Stimulated activated CD4-positive, alpha-beta T cell treated with anti-CD3 and anti-CD28 coated beads, Interleukin-12 subunit alpha, Interleukin-12 subunit beta, amount 100 ng/mL, for 48 hours (primary cell): ENCODE results near the gene ABCB8.

Experiments used
- DNase-seq, 3 donors: peaks; one replicate each; pipeline ENCODE4 v3.0.0-alpha.2; 2020; ENCODE audit warnings: low read depth in 2 of 3, low spot score in 1 of 3

The ABCB8 gene

GRCh38 chr7:151070574-151070960, 42.3 kb downstream of the ABCB8 start:
- no peak for DNase-seq

DNA sequence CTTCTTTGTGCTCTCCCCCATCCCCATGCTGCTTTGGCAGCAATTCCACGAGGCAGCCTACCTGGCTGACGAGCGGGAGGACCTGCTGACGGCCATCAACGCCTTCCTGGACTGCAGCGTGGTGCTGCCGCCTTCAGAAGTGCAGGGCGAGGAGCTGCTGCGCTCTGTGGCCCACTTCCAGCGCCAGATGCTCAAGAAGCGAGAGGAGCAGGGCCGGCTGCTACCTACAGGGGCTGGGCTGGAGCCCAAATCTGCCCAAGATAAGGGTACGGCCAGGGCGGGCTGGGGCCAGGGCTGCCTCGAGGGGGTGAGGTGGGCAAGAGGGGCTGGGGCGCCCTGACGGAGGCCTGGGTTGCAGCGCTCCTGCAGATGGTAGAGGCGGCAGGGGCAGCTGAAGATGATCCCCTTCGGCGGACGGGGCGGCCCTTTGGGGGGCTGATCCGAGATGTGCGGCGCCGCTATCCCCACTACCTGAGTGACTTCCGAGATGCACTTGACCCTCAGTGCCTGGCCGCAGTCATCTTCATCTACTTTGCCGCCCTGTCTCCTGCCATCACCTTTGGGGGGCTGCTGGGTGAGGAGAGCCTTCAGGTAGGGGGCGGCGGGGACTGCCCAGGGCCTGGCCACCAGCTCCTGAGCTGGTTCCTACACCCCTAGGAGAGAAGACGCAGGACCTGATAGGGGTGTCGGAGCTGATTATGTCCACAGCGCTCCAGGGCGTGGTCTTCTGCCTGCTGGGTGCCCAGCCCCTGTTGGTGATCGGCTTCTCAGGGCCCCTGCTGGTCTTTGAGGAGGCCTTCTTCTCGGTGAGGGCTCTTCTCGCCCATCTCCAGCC, 43.0 kb downstream of the ABCB8 start:
- no peak for DNase-seq

- DNase-seq = no peak
Observed at GRCh38 chr7:151073990-151074389, 45.7 kb downstream of the ABCB8 start.

DNA sequence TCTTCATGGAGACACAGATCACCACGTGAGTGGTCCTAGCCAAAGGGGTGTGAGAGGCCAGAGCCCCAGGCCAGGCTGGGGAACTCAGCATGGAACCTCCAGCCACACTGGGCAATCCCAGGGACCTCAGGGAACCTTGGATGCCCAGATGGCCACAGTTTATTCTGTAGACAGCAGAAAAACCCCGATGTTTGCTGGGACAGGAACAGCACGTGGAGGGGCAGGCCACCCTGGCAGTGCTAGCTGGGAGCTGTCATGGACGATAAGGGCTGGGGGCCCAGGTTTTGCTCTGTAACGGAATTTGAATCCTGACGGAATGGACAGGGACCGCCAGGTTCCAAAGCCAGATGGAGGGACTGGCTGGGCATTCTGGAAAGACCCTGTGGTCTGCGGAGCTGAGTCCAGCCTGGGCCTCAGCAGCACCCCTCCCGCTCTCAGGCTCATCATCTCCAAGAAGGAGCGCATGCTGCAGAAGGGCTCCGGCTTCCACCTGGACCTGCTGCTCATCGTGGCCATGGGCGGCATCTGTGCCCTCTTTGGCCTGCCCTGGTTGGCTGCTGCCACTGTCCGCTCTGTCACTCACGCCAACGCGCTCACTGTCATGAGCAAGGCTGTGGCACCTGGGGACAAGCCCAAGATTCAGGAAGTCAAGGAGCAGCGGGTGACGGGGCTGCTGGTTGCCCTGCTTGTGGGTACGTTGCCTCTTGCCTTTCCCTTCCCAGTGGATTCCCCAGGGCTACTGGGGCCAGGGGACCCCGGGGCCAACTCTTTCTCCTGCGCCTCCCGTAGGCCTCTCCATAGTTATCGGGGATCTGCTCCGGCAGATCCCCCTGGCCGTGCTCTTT, 46.8 kb downstream of the ABCB8 start:
- no peak for DNase-seq

DNA sequence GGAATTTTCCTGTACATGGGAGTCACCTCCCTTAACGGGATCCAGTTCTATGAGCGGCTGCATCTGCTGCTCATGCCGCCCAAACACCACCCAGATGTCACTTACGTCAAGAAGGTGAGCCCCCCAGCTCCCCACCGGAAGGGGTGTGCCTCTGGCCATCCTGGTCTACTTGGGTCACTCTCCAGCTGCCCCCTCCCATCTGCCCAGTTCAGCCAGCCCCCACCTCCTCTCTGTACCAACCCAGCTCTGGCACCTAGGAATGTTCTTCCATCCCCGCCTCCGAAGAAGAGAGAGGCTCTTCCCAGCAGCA, 47.4 kb downstream of the ABCB8 start:
- no peak for DNase-seq

- DNase-seq = no peak
Observed at GRCh38 chr7:151075978-151076426, 47.8 kb downstream of the ABCB8 start.

DNA sequence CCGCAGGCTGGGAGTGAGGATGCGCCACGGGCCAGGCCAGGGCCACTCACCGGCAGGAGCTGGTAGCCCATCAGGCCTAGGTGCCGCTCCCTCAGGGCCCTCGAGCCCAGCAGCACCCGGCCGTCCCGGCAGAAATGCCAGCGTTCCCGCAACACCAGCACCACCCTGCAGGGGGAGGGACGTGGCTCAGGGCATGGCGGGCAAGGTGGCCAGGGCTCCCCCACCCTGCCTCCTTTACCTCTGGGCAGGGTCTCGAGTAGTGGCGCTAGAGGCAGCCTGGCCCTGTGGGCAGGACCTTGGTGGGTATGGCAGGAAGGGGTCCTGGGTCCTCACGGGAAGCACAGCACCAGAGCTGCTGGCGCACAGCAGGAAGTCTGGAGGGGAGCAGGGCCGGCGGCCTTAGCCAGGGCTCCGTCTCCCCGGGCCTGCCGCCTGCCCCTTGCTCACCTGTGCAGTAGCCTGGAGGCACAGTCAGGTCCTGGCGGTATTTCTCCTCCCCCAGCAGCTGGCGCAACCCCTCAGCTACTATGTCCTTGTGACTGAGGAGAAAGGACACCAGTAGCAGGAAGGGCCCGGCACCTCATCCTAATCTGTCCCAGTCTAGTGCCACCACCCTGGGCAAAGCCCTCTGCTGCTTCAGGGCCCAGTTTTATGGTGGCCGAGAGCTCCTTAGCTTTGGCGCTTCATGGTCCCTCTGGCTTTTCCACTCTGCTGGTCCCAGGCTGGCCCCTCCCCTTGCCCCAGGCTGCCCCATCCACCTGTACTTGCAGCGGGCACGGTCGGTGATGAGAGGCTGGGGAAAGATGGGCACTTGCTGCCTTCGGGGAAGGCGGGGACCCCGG, 48.8 kb downstream of the ABCB8 start:
- no peak for DNase-seq

GRCh38 chr7:151077705-151078232, 49.5 kb downstream of the ABCB8 start:
- DNase-seq = no peak

DNA sequence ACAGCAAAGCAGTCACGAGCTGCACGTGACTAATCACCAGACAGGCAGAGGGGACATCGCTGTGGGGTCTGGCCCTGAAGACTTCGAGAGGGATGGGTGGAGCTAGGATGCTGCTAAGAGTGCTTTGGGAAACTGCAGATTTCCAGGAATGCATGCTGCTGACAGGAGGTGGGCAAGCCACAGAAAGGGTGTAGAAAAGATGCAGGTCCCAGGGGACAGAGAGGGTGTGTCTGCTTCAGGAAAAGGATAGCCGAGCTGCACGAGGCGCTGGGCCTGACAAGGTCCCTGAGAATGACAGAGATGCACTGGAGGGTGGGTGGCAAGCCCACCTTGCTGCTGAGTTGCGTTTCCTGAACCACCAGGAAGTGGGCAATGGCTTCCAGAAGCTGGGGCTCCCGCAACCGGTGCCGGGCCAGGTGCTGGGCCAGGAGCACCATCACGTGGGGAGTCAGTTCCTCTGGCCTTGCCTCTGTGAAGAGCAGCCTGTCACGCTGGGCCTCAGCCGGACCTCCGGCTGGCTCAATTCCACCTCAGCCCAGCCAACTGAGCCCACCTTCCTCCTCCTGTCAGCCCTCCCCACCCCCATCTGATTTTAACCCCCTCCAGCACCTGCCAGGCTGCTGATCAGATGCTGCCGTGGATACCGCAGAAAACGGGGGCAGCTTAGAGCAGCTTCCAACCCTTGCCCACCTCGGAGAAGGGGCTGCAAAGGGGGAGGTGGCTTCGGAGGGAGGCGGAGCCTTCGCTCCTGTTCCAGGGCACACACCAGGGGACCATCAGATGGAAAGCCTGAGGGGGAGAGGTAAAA, 50.2 kb downstream of the ABCB8 start:
- no peak for DNase-seq

DNA sequence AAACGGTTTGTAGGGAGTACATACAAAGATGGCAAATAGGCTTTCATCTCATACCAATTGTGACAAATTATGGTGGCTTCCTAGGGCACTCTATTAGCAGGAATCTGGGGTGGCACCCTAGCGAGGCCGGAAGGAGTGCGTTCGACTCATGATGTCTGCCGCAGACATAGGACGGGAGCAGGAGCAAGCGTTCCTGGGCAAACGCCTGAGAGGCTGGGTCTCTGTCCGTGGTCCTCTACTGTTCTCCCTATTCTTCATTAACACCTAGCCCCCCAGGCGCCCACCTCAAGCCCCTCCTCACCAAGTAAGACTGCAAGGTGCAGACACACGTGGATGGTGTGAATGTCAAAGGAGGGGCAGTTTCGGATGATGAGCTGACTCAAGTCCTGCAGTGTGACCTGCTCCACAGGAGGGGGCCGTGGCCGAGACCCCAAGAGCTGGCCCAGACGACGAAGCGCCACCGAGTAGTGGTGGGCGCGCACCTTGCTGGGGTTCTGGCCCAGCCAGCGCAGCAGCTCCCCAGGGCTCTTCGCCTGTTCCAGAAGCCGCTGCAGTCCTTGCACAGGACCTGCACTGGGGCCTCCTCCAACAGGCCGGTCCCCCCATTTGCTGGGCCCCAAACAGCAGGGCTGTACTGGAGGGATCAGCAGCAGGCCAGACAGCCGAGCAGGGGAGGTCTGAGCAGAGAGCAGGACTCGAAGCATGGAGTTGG, 51.1 kb downstream of the ABCB8 start:
- DNase-seq = no peak

- DNase-seq = no peak
Observed at GRCh38 chr7:151080067-151080521, 51.8 kb downstream of the ABCB8 start.

- peak; percentile 74 to 84 (median 81) for DNase-seq
Observed at GRCh38 chr7:151080522-151081169, 52.4 kb downstream of the ABCB8 start, which contains the start of gene FASTK. TSS of gene FASTK (minus strand) at chr7:151080809. CDS start at chr7:151080766, 43 bp downstream.

DNA sequence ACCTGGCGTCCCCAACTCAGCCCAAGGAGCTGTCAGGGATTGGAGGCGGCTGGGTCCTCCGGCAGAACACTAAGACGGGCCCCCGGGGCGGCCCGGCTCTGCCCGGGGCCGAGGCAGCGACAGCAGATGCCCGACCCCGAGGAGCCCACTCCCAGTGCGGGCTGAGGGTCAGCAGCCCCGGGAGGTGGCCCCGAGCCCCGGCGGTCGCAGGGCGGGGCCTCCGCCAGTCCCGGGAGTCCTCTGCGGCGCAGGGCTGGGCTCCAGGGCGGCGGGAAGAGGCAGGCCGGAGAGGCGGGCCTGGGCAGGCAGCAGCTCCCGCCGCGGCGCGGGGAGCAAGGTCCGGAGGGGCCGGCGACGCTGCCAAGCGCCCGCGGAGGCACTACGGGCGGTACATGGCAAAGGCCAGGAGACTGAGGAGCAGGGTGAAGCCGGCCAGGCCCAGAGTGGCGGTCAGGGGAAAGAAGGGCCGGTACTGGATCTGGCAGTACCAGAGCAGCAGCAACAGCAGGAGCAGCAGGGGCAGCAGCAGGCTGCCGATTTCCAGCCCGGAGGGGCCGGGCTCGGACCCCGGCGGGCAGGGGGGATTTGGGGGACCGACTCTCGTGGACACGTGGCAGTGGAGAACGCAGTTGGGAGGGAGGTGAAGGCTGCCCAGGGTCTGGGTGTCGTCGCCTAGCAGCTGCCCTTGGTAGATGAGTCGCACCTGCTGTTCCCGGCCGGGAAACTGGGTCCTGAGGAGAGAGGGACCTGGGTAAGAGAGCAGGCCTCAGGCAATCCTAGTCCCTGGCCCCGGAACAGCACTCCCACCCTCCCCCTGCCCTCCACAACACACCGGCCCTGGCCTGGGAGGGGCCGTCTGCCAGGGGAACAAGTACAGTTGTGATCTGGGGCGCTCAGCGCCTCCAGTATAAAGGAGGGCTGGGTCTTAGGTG, 53.2 kb downstream of the ABCB8 start:
- no peak for DNase-seq

- DNase-seq = no peak
Observed at GRCh38 chr7:151082141-151083070, 54.2 kb downstream of the ABCB8 start.

GRCh38 chr7:151083071-151083823, 55.0 kb downstream of the ABCB8 start, which contains the start of gene TMUB1:
TSS of gene TMUB1 (minus strand) at chr7:151083493. CDS start at chr7:151082563, 930 bp downstream.
- DNase-seq = peak; percentile 60 to 78 (median 64)

- no peak for DNase-seq
Observed at GRCh38 chr7:151083824-151084160, 55.5 kb downstream of the ABCB8 start.
